GM10847 (cell line): ENCODE measurements around the gene IL1R1.

Experiments used
- POLR2A ChIP-seq: IDR thresholded peaks from 2 replicates; pipeline ENCODE4 v1.6.1; 2011; ENCODE audit not compliant: insufficient read length; ENCODE audit errors: extremely low read depth

Gene IL1R1

DNA sequence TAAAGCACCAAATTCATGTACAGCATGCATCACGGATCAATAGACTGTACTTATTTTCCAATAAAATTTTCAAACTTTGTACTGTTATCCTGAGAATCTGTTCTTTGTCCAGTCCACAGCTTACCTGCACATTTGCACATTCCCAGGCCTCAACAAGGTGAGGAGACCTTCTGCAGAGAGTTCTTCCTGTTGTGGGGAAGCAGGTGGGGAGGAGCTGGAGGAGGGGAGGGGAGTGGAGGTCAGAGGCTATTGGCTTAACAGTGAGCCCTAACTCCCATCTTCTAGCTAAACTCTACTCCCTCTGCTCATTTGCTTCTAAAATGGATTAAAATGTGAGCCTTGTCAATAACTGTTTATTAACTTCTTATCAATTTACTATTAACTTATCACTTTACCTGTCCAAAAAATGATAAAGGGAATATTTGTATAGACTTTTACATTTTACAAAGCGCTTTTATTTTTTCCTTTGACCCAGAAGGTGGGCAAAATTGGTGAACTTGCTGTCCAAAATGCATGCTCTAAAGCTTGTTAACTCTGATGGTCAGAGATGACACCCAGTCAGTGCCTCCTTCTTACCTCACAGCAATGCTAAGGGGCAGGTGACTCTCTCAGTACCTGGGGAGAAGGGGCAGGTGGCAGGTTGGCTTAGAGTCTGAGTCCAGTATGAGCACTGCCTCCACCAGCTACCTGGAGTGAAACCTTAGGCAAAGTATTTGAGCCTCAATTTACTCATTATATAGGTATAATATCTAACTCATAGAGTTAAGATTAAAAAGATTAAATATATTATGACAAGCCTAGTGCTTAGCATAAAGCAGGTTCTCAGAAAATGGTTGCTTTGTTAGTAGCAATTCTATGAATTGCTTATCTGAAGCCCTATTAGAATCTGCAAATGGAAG, 37.5 kb downstream of the IL1R1 start:
- no peak for TF ChIP-seq POLR2A

DNA sequence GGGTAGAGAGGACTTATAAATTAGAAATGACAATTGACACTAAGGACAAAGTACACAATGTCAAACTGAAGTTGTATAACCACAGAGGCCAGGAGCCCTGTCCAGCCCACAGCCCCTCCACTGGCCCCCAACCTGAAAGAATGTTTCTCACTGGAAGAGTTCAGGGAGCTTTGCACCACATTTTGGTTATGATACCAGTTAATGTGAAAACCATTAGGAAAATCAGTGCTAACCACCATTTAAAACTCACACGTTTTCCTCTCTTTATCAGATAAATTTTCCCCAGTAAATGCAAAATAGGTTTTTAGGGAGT, 38.1 kb downstream of the IL1R1 start:
- no peak for TF ChIP-seq POLR2A

DNA sequence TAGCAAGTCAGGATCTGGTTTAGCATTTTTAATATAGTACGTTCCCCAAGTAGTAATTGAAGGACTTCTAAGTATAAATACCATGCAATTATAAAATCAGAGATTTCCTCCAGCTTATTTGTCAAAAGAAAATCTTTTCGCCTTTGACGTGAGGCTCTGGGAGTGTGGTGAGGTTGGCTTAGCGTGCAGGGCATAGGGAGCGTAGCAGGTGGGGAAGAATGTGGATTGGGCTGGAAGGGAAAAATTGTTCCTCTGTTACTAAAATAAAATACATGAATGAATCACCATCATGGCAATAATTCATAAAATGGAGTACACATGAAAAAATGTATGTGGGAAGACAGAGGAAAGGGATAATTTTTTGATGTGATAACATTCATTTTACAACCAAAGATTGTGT, 38.8 kb downstream of the IL1R1 start:
- TF ChIP-seq POLR2A: no peak

GRCh38 chr2:102181919-102182635, 39.5 kb downstream of the IL1R1 start:
- no peak for TF ChIP-seq POLR2A

GRCh38 chr2:102184018-102184417, 41.5 kb downstream of the IL1R1 start:
- TF ChIP-seq POLR2A: no peak

DNA sequence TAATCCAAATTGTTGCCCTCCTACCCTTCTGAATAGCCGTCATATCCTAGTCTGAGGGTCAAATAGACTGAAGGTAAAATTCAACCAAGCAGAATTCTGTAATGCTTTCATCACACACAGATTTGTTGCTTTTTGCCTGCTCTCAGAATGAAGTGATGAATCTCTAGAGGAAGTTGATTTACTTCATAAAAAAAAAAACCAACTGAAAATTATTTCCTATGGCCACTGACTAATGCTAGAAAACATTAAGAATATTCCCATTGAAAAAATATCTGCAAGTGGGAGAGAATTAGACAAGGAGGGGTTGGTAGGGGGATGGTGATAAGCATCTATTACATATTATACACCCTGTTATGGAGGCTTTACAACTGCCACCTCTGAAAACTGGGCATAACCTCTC, 42.0 kb downstream of the IL1R1 start:
- TF ChIP-seq POLR2A: no peak

DNA sequence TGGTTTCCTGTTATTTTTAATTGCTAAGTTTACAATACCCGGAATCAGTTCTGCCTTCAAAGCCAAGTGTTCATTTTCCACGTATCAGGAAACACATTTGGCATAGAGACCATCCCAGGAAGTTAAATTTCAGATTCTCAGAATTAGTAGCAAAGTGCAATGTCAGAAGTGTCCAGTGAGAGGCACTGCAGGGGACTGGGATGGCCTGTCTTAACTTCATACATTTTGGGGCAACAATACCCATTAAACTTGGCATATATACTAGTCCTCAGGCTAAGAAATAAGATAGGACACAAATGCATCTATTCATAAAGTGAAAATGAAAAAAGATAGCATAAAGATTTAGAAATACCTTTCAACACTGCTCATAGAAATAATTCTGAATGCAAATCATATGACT, 42.8 kb downstream of the IL1R1 start:
- TF ChIP-seq POLR2A: no peak

DNA sequence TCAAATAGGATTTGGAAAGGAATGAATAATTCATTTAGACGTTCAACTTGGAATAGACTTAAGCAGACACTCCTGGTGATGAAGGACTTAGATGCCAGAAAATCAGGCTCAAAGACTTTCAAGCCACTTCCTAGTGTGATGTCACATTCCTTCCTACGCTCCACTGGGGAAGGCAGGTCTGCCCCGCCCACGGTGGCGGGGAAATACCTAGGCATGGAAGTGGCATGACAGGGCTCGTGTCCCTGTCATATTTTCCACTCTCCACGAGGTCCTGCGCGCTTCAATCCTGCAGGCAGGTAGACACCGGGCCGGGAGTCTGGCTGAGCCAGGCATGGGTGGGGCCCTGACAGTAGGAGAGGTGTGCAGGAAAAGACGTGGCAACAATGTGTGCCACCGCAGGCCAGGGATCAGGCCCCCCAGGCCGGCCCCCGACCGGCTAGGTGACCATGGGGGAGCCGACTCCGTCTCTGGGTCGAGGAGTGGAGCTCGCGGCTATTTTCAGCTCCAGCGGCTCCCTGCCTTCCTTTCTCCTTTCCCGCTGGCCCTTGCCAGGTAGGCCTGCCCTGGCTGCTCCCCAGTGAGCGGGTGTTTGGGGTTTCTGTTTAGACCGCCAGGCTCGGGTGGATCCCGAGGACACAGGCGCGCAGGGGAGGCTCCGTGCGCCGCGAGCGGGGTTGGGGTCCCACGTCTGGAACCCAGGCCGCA, 44.4 kb downstream of the IL1R1 start, which contains the start of gene IL1RL2:
IL1RL2 (plus strand) TSS at position 233 of the 705 bp plus-strand sequence. CDS start 845 bp downstream, outside the sequence.
- no peak for TF ChIP-seq POLR2A

DNA sequence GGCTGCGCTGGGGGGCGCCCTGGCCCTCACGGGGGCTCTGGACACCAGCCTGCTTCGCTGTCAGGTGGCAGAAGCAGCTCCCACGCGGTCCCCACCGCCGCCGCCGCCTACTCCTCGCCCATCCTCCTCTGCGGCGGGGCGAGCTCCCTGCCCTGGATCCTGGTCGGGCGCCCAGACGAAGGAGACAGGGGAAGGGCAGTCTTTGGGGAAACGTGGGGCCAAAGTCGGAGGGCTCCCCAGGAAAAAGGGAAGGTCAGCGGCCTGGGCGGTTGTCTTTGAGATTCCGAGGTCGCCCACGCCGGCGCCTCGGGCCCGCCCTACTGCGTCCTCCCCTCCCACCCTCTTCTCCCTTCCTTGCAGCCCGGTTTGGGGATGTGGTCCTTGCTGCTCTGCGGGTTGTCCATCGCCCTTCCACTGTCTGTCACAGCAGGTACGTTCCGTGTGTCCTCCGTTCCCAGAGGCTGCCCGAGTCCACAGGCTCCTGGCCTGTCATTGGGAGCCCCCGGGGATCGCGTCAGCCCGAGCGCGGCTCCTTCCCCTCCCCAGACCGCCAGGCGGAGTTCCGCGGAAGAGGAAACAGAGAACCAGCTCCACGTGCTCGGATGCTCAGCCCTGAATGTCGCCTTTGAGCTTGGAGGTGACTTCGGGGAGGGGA, 45.1 kb downstream of the IL1R1 start:
- no peak for TF ChIP-seq POLR2A

- no peak for TF ChIP-seq POLR2A
Measured at GRCh38 chr2:102190430-102191107, 48.0 kb downstream of the IL1R1 start.

GRCh38 chr2:102191501-102191900, 49.0 kb downstream of the IL1R1 start:
- TF ChIP-seq POLR2A: no peak

- TF ChIP-seq POLR2A: no peak
Measured at GRCh38 chr2:102193074-102193473, 50.5 kb downstream of the IL1R1 start.

- no peak for TF ChIP-seq POLR2A
Measured at GRCh38 chr2:102194609-102195268, 52.2 kb downstream of the IL1R1 start.
